Osteocyte (in vitro differentiated cells): ENCODE data around the gene FOXC2. TPM values are rescaled to one million over a fixed set of nuclear protein-coding genes. Genes with fewer than 3 reads are reported as not detected.

Source experiments
- DNase-seq: peaks from one replicate; pipeline ENCODE4 v3.0.0; 2021; ENCODE audit warnings: mixed read lengths; ENCODE audit not compliant: unreplicated experiment; ENCODE audit errors: extremely low spot score
- H3K27ac Mint-ChIP-seq: one replicate; pipeline ENCODE4 v1.8.0; 2021; ENCODE audit warnings: mild to moderate bottlenecking, mixed read lengths; ENCODE audit not compliant: unreplicated experiment
- H3K27me3 Mint-ChIP-seq: one replicate; pipeline ENCODE4 v1.8.0; 2021; ENCODE audit warnings: mixed read lengths; ENCODE audit not compliant: unreplicated experiment
- H3K36me3 Mint-ChIP-seq: one replicate; pipeline ENCODE4 v1.8.0; 2021; ENCODE audit warnings: mixed read lengths; ENCODE audit not compliant: unreplicated experiment
- H3K4me1 Mint-ChIP-seq: one replicate; pipeline ENCODE4 v1.8.0; 2021; ENCODE audit warnings: mixed read lengths; ENCODE audit not compliant: unreplicated experiment
- H3K4me3 Mint-ChIP-seq: one replicate; pipeline ENCODE4 v1.8.0; 2021; ENCODE audit warnings: mild to moderate bottlenecking, moderate library complexity, mixed read lengths; ENCODE audit not compliant: unreplicated experiment
- H3K9me3 Mint-ChIP-seq: one replicate; pipeline ENCODE4 v1.8.0; 2021; ENCODE audit warnings: mixed read lengths; ENCODE audit not compliant: unreplicated experiment
- CTCF ChIP-seq: fragments of 200-600 bp; sonication (generic); IDR thresholded peaks from 2 replicates; pipeline ENCODE4 v1.5.0; 2021; ENCODE audit warnings: antibody characterized with exemption, mild to moderate bottlenecking, moderate library complexity
- total RNA-seq: library from RNA; stranded (reverse); gene quantifications from 2 replicates; pipeline ENCODE4 v1.2.1, GENCODE V29; 2021

Gene FOXC2
- total RNA-seq, 1 donor from 2014 or later, result 93.4 TPM

DNA sequence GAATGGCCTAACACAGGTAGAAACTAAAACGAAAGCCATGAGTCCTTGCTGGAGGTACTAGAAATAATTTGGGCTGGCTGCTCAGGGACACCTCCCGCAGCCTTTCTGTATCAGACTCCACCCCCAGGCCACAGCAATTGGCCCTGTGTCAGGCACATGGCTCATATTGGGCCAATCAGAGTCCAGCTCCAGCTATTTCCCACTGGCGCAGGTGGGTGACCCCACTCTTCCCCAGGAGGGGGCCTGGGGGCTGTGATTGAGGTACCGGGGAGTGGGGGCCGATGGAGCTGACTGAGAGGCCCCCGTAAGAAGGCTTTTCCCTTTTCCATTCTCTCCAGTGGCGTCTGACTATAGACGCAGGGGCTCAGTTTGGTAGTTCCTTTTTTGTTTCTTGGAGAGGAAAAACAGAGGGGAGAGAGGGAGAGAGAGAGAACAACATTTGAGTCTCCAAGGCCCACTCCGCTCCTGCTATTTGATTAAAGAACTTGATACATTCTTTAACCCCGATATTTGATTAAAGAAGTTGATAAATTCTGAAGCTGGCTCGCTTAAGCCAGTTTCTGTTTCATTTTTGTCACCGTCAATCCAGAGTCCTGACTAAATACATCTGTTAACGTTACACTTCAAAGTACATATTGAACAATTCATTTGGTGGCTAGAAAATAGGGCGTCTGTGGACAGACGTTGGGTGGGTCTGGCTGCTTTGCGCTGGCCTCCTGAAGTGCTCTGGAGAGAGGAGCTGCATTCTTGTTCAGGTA, 38.0 kb downstream of the FOXC2 start:
- DNase-seq, result no peak
- Mint-ChIP-seq H3K9me3 (no peaks in the 10 kb centered on the region), H3K4me3 (no peak overlapping the region), H3K27me3 (no peaks in the 10 kb centered on the region), H3K36me3 (peaks cover 5% of the 10 kb centered on the region), H3K27ac (no peak overlapping the region), H3K4me1 (peaks cover 26% of the 10 kb centered on the region)
- TF ChIP-seq CTCF, result no peak

DNA sequence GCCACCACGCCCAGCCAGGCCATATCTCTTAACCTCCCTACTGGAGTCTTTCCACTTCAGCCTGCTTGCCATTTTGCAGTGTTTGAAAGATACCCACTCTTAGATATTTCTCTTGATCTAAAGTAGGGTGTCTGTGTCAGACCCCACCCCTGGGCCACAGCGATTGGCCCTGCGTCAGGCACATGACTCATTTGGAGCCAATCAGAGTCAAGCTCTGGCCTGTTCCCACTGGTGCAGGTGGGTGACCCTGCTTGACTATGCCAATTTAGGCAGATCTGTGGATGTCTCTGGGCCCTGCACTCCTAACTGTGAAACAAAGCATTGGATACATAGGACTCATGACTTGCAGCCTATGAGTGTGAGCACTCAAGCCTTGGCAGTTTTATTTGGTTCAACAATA, 39.3 kb downstream of the FOXC2 start:
- Mint-ChIP-seq H3K4me1 (peaks cover 30% of the 10 kb centered on the region), H3K27ac (no peak overlapping the region), H3K4me3 (no peak overlapping the region), H3K27me3 (no peaks in the 10 kb centered on the region), H3K9me3 (no peaks in the 10 kb centered on the region), H3K36me3 (peaks cover 5% of the 10 kb centered on the region)
- no peak for TF ChIP-seq CTCF
- no peak for DNase-seq

DNA sequence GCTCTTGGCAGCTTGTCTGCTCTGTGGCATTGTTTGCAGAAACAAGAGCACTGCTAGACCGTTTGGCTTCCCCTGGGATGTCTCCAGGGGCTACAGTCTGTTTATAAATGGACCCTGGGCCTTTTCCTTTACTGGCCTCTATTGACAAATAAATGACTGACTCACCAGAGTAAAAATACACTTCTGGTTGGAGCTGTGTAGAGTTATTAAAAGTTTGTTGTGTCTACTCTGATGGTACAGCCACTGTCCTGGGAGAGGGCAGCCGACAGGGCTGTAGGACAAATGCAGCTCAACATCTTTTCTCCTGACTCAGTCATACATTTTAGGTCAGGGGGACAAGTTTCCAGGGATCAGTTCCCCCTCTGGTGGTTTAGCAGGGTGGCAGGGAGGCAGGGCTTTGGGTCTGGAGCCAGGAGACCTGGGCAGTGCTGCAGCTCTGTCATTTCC, 41.7 kb downstream of the FOXC2 start:
- Mint-ChIP-seq H3K27me3 (no peaks in the 10 kb centered on the region), H3K4me1 (peaks cover 42% of the 10 kb centered on the region), H3K27ac (peak overlapping the region; percentile 97), H3K36me3 (peaks cover 5% of the 10 kb centered on the region), H3K4me3 (no peak overlapping the region), H3K9me3 (no peaks in the 10 kb centered on the region)
- TF ChIP-seq CTCF, result peak; percentile 24
- no peak for DNase-seq

DNA sequence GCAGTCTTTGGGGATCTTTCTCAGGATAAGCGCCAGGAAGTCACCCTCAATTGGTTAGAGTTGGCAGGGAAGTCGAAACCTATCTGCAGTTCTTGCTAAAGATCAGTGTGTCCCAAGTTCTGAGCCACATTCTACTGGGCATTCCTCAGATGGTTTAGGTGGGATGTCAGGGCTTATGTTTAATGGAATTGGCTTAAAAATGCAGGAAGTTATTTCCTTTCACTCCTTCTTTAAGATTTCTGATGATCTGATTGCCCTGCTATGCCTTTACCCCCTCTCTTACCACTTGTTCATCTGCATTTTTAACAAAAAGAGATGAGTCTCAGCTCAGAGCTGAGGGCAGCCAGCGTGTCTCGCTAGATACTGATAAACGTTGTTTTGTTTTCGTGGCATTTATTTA, 42.5 kb downstream of the FOXC2 start:
- Mint-ChIP-seq H3K4me1 (peaks cover 43% of the 10 kb centered on the region), H3K9me3 (no peaks in the 10 kb centered on the region), H3K27ac (peak overlapping the region; percentile 97), H3K27me3 (no peaks in the 10 kb centered on the region), H3K36me3 (peaks cover 5% of the 10 kb centered on the region), H3K4me3 (peak overlapping the region; percentile 27)
- no peak for TF ChIP-seq CTCF
- no peak for DNase-seq

DNA sequence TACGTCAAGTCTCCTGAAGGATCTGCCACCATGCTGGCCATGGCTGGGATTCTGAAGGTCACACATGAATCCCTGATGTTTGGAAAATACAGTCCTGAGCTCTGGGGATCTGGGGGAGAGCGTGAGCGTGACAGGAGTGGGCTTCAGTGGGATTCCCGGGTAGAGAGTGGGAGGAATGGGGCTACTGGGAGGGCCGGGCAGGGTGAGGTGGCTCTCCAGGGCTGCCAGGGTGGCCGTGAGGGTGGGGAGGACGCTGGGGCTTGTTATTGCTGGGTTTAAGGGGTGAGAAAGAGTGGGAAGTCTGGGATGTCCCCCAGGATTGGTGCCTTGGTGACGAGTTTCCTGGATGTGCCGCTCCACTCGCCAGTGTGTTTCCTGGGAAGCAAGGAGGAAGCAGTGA, 43.0 kb downstream of the FOXC2 start:
- Mint-ChIP-seq H3K4me3 (peak overlapping the region; percentile 27), H3K27ac (peak overlapping the region; percentile 97), H3K9me3 (no peaks in the 10 kb centered on the region), H3K4me1 (peaks cover 47% of the 10 kb centered on the region), H3K36me3 (peaks cover 5% of the 10 kb centered on the region), H3K27me3 (no peaks in the 10 kb centered on the region)
- no peak for TF ChIP-seq CTCF
- DNase-seq, result no peak
